Keratinocyte (primary cell): Measurements from ENCODE around the gene GALNT3. TPM values are rescaled to one million over a fixed set of nuclear protein-coding genes. Genes with fewer than 3 reads are reported as not detected.
A peak's percentile ranks its signal among the peaks of the same experiment; 100 is the strongest.

Experiments used
- DNase-seq: peaks from one replicate; pipeline ENCODE4 v3.0.0-alpha.2; 2011; ENCODE audit warnings: low read depth, missing footprints, low spot score
- FAIRE-seq: peaks from 2 replicates; lab custom pipeline; 2011; peaks lifted over from hg19 to GRCh38; lab: Jason Lieb, UNC
- H2AFZ ChIP-seq: 2 replicates; pipeline ENCODE4 v1.6.0; 2012; ENCODE audit warnings: low read length, control low read depth, inconsistent platforms; ENCODE audit not compliant: control insufficient read depth
- H3K27ac ChIP-seq: 2 replicates; pipeline ENCODE4 v1.5.1; 2011; ENCODE audit warnings: low read length; ENCODE audit not compliant: control insufficient read depth, insufficient read depth
- H3K27me3 ChIP-seq: 3 replicates; pipeline ENCODE4 v1.6.0; 2011; ENCODE audit warnings: low read length; ENCODE audit not compliant: control insufficient read depth, insufficient read depth; ENCODE audit errors: extremely low read depth
- H3K36me3 ChIP-seq, 2 experiments: 2 replicates in 1 of 2; 3 replicates in 1 of 2; pipeline ENCODE4 v1.5.1; 2011; ENCODE audit warnings: low read length in 2 of 2, mild to moderate bottlenecking in 1 of 2; ENCODE audit not compliant: control insufficient read depth in 2 of 2, insufficient read depth in 2 of 2; ENCODE audit errors: extremely low read depth in 1 of 2
- H3K4me1 ChIP-seq: 3 replicates; pipeline ENCODE4 v1.5.1; 2011; ENCODE audit warnings: low read length; ENCODE audit not compliant: control insufficient read depth, insufficient read depth; ENCODE audit errors: extremely low read depth
- H3K4me2 ChIP-seq: 3 replicates; pipeline ENCODE4 v1.6.0; 2011; ENCODE audit warnings: low read depth, low read length; ENCODE audit not compliant: control insufficient read depth, insufficient read depth; ENCODE audit errors: extremely low read depth
- H3K4me3 ChIP-seq, 3 experiments: fragments of 200-600 bp in 1 of 3; sonication (generic) in 1 of 3; 2 replicates in 2 of 3; 3 replicates in 1 of 3; pipeline ENCODE4 v1.5.1; 2011 to 2016; ENCODE audit warnings: low read length in 3 of 3, mild to moderate bottlenecking in 3 of 3, control low read depth in 2 of 3, inconsistent platforms in 1 of 3, low read depth in 1 of 3, mixed read lengths in 1 of 3, mixed run types in 1 of 3, moderate library complexity in 1 of 3; ENCODE audit not compliant: control insufficient read depth in 2 of 3, insufficient read depth in 2 of 3; ENCODE audit errors: extremely low read depth in 1 of 3
- H3K79me2 ChIP-seq: 2 replicates; pipeline ENCODE4 v1.6.0; 2012; ENCODE audit warnings: low read length; ENCODE audit not compliant: control insufficient read depth, insufficient read depth
- H3K9ac ChIP-seq: 3 replicates; pipeline ENCODE4 v1.6.0; 2011; ENCODE audit warnings: low read length; ENCODE audit not compliant: control insufficient read depth, insufficient read depth; ENCODE audit errors: extremely low read depth
- H3K9me1 ChIP-seq: 3 replicates; pipeline ENCODE4 v1.6.0; 2011; ENCODE audit warnings: low read length; ENCODE audit not compliant: control insufficient read depth, insufficient read depth; ENCODE audit errors: extremely low read depth
- H3K9me3 ChIP-seq: 2 replicates; pipeline ENCODE4 v1.5.1; 2012; ENCODE audit warnings: low read depth, low read length; ENCODE audit not compliant: control insufficient read depth
- H4K20me1 ChIP-seq: 3 replicates; pipeline ENCODE4 v1.6.0; 2011; ENCODE audit warnings: low read length; ENCODE audit not compliant: control insufficient read depth, insufficient read depth; ENCODE audit errors: extremely low read depth
- EZH2 ChIP-seq: IDR thresholded peaks from one replicate; pipeline ENCODE4 v1.6.1; 2012; ENCODE audit warnings: inconsistent platforms, mild to moderate bottlenecking, low read length, moderate library complexity
- dilution Hi-C: fragments of 300-500 bp; cut with MboI; formaldehyde crosslinking; loops from one replicate; pipeline ENCODE4 v1.7.0; 2020; ENCODE audit warnings: low sequenced_read_pairs; ENCODE audit not compliant: extremely low pct_ligation_motif_present
- polyA plus RNA-seq, 5 experiments: library from polyadenylated mRNA; depleted of rRNA in 3 of 5; stranded (reverse) in 3 of 5; stranded (forward) in 1 of 5; unstranded in 1 of 5; fragments of >200 nt; gene quantifications; 1 replicate in 1 of 5; 2 replicates in 3 of 5; 3 replicates in 1 of 5; pipeline versions ENCODE4 v1.2.1 to v1.2.3, GENCODE V29; 2011 to 2012; ENCODE audit warnings: missing spikeins in 2 of 5, low read depth in 1 of 5, low replicate concordance in 1 of 5
- TF ChIP-seq, protein P1 (sequence below), 3 experiments: IDR thresholded peaks in 1 of 3; conservative IDR thresholded peaks in 1 of 3; optimal IDR thresholded peaks in 1 of 3; 2 replicates in 2 of 3; 3 replicates in 1 of 3; pipeline versions ENCODE3 to v1.5.1; 2011; ENCODE audit warnings: low read length in 3 of 3, mild to moderate bottlenecking in 3 of 3, moderate library complexity in 2 of 3, control low read depth in 1 of 3, inconsistent platforms in 1 of 3; ENCODE audit not compliant: insufficient read depth in 2 of 3; ENCODE audit errors: extremely low read depth in 1 of 3

Gene GALNT3
- polyA plus RNA-seq, 1 donor (not counting 4 experiments of a cell fraction or from before 2014, with no cell fraction given): 70.3 TPM

DNA sequence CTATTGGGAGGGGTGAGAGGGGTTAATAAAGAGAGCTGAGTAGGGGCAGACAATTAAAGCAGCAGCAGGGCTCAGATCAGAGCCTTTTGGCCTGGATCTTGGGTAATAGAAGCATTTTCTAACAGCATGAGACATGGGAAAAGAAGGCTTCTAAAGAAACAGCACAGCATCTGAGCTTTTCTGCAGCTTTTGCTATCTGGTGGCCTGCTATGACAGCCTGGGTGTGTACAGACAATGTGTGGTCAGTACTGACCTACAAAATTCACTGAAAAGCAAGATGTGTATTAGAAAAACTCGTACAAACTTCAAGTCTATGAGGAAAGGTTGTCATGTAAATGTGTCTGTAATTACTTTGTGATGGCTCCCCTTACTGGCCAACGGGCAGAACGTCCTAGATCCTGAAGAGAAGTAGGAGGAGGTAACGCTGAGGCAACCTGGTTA lies 95.6 kb downstream of the GALNT3 start:
- no peak for FAIRE-seq
- TF ChIP-seq, protein P1, sequence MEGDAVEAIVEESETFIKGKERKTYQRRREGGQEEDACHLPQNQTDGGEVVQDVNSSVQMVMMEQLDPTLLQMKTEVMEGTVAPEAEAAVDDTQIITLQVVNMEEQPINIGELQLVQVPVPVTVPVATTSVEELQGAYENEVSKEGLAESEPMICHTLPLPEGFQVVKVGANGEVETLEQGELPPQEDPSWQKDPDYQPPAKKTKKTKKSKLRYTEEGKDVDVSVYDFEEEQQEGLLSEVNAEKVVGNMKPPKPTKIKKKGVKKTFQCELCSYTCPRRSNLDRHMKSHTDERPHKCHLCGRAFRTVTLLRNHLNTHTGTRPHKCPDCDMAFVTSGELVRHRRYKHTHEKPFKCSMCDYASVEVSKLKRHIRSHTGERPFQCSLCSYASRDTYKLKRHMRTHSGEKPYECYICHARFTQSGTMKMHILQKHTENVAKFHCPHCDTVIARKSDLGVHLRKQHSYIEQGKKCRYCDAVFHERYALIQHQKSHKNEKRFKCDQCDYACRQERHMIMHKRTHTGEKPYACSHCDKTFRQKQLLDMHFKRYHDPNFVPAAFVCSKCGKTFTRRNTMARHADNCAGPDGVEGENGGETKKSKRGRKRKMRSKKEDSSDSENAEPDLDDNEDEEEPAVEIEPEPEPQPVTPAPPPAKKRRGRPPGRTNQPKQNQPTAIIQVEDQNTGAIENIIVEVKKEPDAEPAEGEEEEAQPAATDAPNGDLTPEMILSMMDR (optimal IDR thresholded peaks at IDR 0.05 in 1 of 3, IDR thresholded peaks at IDR 0.05 in 1 of 3, conservative IDR thresholded peaks at IDR 0.05 in 1 of 3; ENCODE audit: extremely low read depth in 1 of 3, insufficient read depth in 2 of 3, low read length in 3 of 3): peak; percentile 48 to 69 (median 54)
- no peak for TF ChIP-seq EZH2
- H3K27me3 ChIP-seq: no peaks in the 10 kb centered on the region

DNA sequence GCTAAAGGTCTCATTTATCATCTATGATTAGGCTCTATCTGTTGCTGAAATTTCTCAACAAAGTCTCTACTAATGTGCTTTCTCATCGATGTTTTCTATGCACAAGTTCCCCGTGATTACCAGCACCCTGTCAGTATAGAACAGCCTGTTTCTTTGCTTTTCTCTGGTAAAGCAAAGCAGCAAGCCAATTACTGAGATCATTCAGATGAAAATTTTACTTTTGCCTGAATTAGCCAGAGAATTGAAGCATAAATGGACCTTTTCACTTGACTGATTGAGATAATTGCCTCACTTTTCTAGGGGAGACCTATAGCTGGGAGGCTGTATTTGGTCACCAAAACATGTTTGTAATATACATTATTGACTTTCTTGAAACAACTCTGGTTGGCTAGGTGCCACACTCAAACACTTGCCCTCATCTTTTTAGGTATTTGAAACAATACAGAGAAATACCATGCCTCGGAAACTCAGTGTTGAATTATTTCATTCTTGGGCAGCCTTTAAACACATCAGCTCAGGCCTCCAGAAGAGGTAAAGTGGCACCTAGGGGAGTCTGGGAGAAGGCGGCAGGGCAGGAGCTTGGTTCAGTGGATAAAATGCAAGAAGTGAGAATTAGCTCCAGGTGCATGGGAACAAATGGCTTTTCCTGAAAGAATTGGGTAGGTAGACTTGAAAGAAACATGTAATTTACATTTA lies 96.2 kb downstream of the GALNT3 start:
- no peaks in the 10 kb centered on the region for H3K9me3 ChIP-seq
- DNase-seq: no peak
- no peak overlapping the region for H3K4me2 ChIP-seq
- no peaks in the 10 kb centered on the region for H3K36me3 ChIP-seq
- dilution Hi-C loops: loop anchor here (25.0 kb wide), 1 partner anchor 286 kb away; no protein-coding TSS in a partner anchor
- no peaks in the 10 kb centered on the region for H3K9me1 ChIP-seq
- no peaks in the 10 kb centered on the region for H3K27me3 ChIP-seq
- no peak overlapping the region for H3K4me3 ChIP-seq
- H3K4me1 ChIP-seq: no peaks in the 10 kb centered on the region
- no peak overlapping the region for H3K9ac ChIP-seq
- TF ChIP-seq EZH2: no peak
- TF ChIP-seq, protein P1 (optimal IDR thresholded peaks at IDR 0.05 in 1 of 3, IDR thresholded peaks at IDR 0.05 in 1 of 3, conservative IDR thresholded peaks at IDR 0.05 in 1 of 3; ENCODE audit: extremely low read depth in 1 of 3, insufficient read depth in 2 of 3, low read length in 3 of 3): no peak
- H3K79me2 ChIP-seq: no peaks in the 10 kb centered on the region
- no peak for FAIRE-seq
- H4K20me1 ChIP-seq: no peaks in the 10 kb centered on the region
- no peak overlapping the region for H3K27ac ChIP-seq
- H2AFZ ChIP-seq: no peak overlapping the region

More for the DNA sequence above, 95.6 kb downstream of the GALNT3 start:
- DNase-seq: no peak
- no peak overlapping the region for H3K4me2 ChIP-seq
- H3K79me2 ChIP-seq: no peaks in the 10 kb centered on the region
- H3K9me1 ChIP-seq: no peaks in the 10 kb centered on the region
- no peak overlapping the region for H3K4me3 ChIP-seq
- H3K27ac ChIP-seq: no peak overlapping the region
- H3K9ac ChIP-seq: no peak overlapping the region
- no peak overlapping the region for H2AFZ ChIP-seq
- H3K4me1 ChIP-seq: no peaks in the 10 kb centered on the region
- H3K36me3 ChIP-seq: no peaks in the 10 kb centered on the region
- H4K20me1 ChIP-seq: no peaks in the 10 kb centered on the region
- dilution Hi-C loops: loop anchor here (25.0 kb wide), 1 partner anchor 286 kb away; no protein-coding TSS in a partner anchor
- H3K9me3 ChIP-seq: no peaks in the 10 kb centered on the region

Other genes with a start within 250 kb of the GALNT3 start
- 4.5 to 8.0 TPM (median 6.6 TPM) in 3 replicates for gene TTC21B, start 159.5 kb upstream of the GALNT3 start, polyA plus RNA-seq